SU-DHL-6 (cell line): ENCODE data around the gene IL21.

Source experiments
- H2AFZ ChIP-seq: fragments of 200-600 bp; sonication (generic); 2 replicates; pipeline ENCODE4 v1.6.1; 2014; ENCODE audit warnings: low read depth, mild to moderate bottlenecking, moderate library complexity, mixed read lengths, antibody characterized with exemption, low read length; ENCODE audit not compliant: severe bottlenecking
- H3F3A ChIP-seq: fragments of 200-600 bp; shearing (Covaris generic); 2 replicates; pipeline ENCODE4 v1.6.0; 2016; ENCODE audit warnings: antibody characterized with exemption, mild to moderate bottlenecking; ENCODE audit not compliant: insufficient read depth
- H3K27ac ChIP-seq: fragments of 200-600 bp; sonication (generic); 2 replicates; pipeline ENCODE4 v1.5.1; 2016; ENCODE audit warnings: low read depth, mild to moderate bottlenecking, low read length, moderate library complexity, mixed read lengths
- H3K27me3 ChIP-seq: fragments of 200-600 bp; sonication (generic), shearing (Covaris generic); 2 replicates; pipeline ENCODE4 v1.6.0; 2014; ENCODE audit warnings: mild to moderate bottlenecking, low read length
- H3K36me3 ChIP-seq: fragments of 200-600 bp; sonication (generic); 2 replicates; pipeline ENCODE4 v1.6.1; 2014; ENCODE audit warnings: mild to moderate bottlenecking, low read length, mixed read lengths
- H3K4me2 ChIP-seq: fragments of 300-600, 200-600 bp; shearing (Covaris generic), sonication (generic); 2 replicates; pipeline ENCODE4 v1.6.0; 2014; ENCODE audit warnings: low read length, low read depth, mild to moderate bottlenecking; ENCODE audit not compliant: poor library complexity, severe bottlenecking
- H3K4me3 ChIP-seq: fragments of 200-600 bp; sonication (generic); 2 replicates; pipeline ENCODE4 v1.5.1; 2014; ENCODE audit warnings: antibody characterized with exemption, low read length, mild to moderate bottlenecking, mixed read lengths; ENCODE audit not compliant: insufficient read depth, poor library complexity, severe bottlenecking
- H3K79me2 ChIP-seq: fragments of 200-600 bp; sonication (generic); 2 replicates; pipeline ENCODE4 v1.6.1; 2014; ENCODE audit warnings: mild to moderate bottlenecking, low read length, moderate library complexity; ENCODE audit not compliant: insufficient read depth
- H3K9ac ChIP-seq: fragments of 200-600 bp; sonication (generic); 2 replicates; pipeline ENCODE4 v1.7.0; 2014; ENCODE audit warnings: mild to moderate bottlenecking, low read length
- H3K9me2 ChIP-seq: fragments of 200-600 bp; sonication (generic); replicated peaks from 2 replicates; pipeline ENCODE4 v1.6.1; 2014; ENCODE audit warnings: low read length; ENCODE audit not compliant: insufficient read depth
- H3K9me3 ChIP-seq: fragments of 200-600 bp; sonication (generic); 2 replicates; pipeline ENCODE4 v1.6.1; 2014; ENCODE audit warnings: low read length, mixed read lengths; ENCODE audit not compliant: insufficient read depth
- H4K20me1 ChIP-seq: fragments of 200-600 bp; sonication (generic); 2 replicates; pipeline ENCODE4 v1.6.1; 2014; ENCODE audit warnings: low read depth, mild to moderate bottlenecking, antibody characterized with exemption, low read length, moderate library complexity, mixed read lengths
- EZH2phosphoT487 ChIP-seq: fragments of 200-600 bp; sonication (generic), shearing (Covaris generic); conservative IDR thresholded peaks from 2 replicates; pipeline ENCODE4 v1.6.1; 2018; ENCODE audit warnings: mild to moderate bottlenecking, antibody characterized with exemption, low read length, moderate library complexity, mixed read lengths
- TF ChIP-seq, protein P1 (sequence below): fragments of 200-600 bp; sonication (generic); IDR thresholded peaks from one replicate; pipeline ENCODE4 v1.5.1; 2017; ENCODE audit warnings: antibody characterized with exemption, mild to moderate bottlenecking, low read length, moderate library complexity; ENCODE audit not compliant: insufficient read depth, poor library complexity, severe bottlenecking

Gene IL21

DNA sequence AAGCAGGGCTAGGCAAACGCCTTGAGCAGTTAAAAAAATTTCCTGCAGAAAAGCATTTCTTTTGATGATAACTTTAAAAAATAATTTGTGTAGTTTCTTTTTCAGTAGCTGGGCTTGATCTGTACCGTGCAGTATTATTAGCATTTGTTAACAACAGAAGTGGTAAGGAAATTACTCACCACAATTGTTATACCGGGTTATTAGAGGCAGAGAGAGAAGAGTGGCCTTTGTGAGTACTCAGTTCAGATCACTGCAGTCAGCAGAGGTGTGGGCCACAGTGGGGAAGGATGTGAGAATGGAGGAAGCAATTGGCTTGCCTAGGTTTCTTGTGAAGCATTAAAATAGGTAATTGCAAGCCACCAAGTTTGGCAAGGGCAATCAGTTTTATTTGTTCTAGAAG is 14.3 kb upstream of the IL21 start:
- Histone ChIP-seq H4K20me1 (no peaks in the 10 kb centered on the region), H3K9ac (no peak overlapping the region), H3K27ac (no peak overlapping the region), H3K4me2 (no peak overlapping the region), H3K9me3 (no peaks in the 10 kb centered on the region), H2AFZ (no peak overlapping the region), H3F3A (no peaks in the 10 kb centered on the region), H3K36me3 (no peaks in the 10 kb centered on the region), H3K4me3 (no peak overlapping the region), H3K27me3 (no peaks in the 10 kb centered on the region), H3K79me2 (no peaks in the 10 kb centered on the region), H3K9me2 (no peaks in the 10 kb centered on the region)
- TF ChIP-seq, protein P1, sequence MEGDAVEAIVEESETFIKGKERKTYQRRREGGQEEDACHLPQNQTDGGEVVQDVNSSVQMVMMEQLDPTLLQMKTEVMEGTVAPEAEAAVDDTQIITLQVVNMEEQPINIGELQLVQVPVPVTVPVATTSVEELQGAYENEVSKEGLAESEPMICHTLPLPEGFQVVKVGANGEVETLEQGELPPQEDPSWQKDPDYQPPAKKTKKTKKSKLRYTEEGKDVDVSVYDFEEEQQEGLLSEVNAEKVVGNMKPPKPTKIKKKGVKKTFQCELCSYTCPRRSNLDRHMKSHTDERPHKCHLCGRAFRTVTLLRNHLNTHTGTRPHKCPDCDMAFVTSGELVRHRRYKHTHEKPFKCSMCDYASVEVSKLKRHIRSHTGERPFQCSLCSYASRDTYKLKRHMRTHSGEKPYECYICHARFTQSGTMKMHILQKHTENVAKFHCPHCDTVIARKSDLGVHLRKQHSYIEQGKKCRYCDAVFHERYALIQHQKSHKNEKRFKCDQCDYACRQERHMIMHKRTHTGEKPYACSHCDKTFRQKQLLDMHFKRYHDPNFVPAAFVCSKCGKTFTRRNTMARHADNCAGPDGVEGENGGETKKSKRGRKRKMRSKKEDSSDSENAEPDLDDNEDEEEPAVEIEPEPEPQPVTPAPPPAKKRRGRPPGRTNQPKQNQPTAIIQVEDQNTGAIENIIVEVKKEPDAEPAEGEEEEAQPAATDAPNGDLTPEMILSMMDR, result no peak
- TF ChIP-seq EZH2phosphoT487, result no peak

DNA sequence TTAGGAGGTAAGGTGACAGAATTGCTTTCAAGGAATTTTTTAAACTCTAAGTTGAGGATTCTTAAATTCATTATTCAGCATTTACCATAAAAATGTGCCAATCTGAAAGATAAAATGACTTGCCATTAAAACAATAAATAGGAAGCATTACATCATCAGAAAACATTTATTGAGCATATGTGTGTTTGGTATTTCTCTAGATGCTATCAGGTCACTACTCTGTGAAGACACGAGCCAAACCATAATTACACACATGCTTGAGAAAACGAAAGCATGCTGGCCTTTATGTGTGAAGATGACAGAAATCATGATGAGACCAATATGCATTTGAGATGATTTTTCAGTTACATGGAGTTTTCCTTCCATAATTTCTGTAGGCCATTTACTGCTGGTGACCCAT is 12.3 kb upstream of the IL21 start:
- Histone ChIP-seq H4K20me1 (no peaks in the 10 kb centered on the region), H3K4me3 (no peak overlapping the region), H3K79me2 (no peaks in the 10 kb centered on the region), H2AFZ (no peak overlapping the region), H3K27me3 (no peaks in the 10 kb centered on the region), H3F3A (no peaks in the 10 kb centered on the region), H3K27ac (no peak overlapping the region), H3K9ac (no peak overlapping the region), H3K9me2 (no peaks in the 10 kb centered on the region), H3K4me2 (no peak overlapping the region), H3K36me3 (no peaks in the 10 kb centered on the region), H3K9me3 (no peaks in the 10 kb centered on the region)
- TF ChIP-seq EZH2phosphoT487, result no peak
- TF ChIP-seq, protein P1, result no peak

DNA sequence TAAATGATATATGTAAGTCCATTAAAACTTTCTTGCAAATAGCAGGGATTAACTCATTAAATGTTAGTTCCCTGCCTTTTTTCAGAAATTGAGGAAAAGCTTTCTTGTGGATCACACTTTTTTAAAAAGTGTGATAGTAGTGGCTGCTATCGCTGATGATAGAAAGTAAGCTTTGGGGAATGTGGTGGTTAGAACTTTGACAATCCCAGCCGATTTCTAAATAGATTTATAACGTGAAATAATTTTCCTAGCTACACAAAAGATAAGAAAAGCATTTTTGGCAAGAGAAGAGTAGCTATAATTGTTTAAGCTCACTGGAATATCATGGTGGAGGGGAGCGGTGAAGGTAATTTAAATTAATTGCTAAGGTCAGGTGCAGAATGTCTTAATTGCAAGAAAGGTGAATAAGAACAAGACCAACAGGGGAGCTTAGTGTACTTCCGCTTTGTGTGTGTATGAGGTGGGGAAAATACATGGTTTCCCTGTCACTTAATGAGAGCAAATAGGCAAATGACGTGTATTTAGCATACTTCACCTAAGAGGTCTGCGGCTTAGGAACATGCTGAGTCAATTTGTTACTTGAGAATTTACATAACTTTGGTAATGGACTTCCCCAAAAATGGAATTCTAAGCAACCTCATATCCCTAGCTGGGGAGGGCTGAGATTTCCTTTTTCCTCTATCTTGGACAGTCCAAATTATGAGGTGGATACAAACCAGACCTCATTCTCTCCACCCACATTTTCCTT is 11.7 kb upstream of the IL21 start:
- Histone ChIP-seq H3K9me2 (no peaks in the 10 kb centered on the region), H2AFZ (no peak overlapping the region), H3K27ac (no peak overlapping the region), H3K4me2 (no peak overlapping the region), H3K9ac (no peak overlapping the region), H3K27me3 (no peaks in the 10 kb centered on the region), H3F3A (no peaks in the 10 kb centered on the region), H3K9me3 (no peaks in the 10 kb centered on the region), H4K20me1 (no peaks in the 10 kb centered on the region), H3K79me2 (no peaks in the 10 kb centered on the region), H3K4me3 (no peak overlapping the region), H3K36me3 (no peaks in the 10 kb centered on the region)
- TF ChIP-seq EZH2phosphoT487, result no peak
- TF ChIP-seq, protein P1, result no peak
